ENCODE results near the gene TMEM214.

The TMEM214 gene

GRCh38 chr2:26998323-26998722, 34.4 kb upstream of the TMEM214 start:
- H3K27ac ChIP-seq (replicated peaks), result no peak overlapping the region
- DNase-seq (ENCODE audit: low read depth in 1 of 2, low spot score in 1 of 2), result no peak
- TF ChIP-seq REST (IDR thresholded peaks at IDR 0.05; ENCODE audit: insufficient replicate concordance, low read depth) (no peak), GABPA (IDR thresholded peaks at IDR 0.05; ENCODE audit: low read depth) (no peak), SPI1 (IDR thresholded peaks at IDR 0.05; ENCODE audit: borderline replicate concordance, low read depth) (no peak), POLR2AphosphoS5 (IDR thresholded peaks at IDR 0.05; ENCODE audit: low read depth) (no peak)
- TF ChIP-seq, protein P1, sequence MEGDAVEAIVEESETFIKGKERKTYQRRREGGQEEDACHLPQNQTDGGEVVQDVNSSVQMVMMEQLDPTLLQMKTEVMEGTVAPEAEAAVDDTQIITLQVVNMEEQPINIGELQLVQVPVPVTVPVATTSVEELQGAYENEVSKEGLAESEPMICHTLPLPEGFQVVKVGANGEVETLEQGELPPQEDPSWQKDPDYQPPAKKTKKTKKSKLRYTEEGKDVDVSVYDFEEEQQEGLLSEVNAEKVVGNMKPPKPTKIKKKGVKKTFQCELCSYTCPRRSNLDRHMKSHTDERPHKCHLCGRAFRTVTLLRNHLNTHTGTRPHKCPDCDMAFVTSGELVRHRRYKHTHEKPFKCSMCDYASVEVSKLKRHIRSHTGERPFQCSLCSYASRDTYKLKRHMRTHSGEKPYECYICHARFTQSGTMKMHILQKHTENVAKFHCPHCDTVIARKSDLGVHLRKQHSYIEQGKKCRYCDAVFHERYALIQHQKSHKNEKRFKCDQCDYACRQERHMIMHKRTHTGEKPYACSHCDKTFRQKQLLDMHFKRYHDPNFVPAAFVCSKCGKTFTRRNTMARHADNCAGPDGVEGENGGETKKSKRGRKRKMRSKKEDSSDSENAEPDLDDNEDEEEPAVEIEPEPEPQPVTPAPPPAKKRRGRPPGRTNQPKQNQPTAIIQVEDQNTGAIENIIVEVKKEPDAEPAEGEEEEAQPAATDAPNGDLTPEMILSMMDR (IDR thresholded peaks at IDR 0.05; ENCODE audit: insufficient read depth, low read length), result no peak
- H3K27me3 ChIP-seq (ENCODE audit: insufficient read depth, poor library complexity, severe bottlenecking), result no peaks in the 10 kb centered on the region
- H3K4me3 ChIP-seq (replicated peaks; ENCODE audit: insufficient read depth, low read length), result no peak overlapping the region

GRCh38 chr2:27000228-27000627, 32.5 kb upstream of the TMEM214 start:
- Histone ChIP-seq H3K27me3 (ENCODE audit: insufficient read depth, poor library complexity, severe bottlenecking) (no peaks in the 10 kb centered on the region), H3K27ac (replicated peaks) (no peak overlapping the region), H3K4me3 (replicated peaks; ENCODE audit: insufficient read depth, low read length) (no peak overlapping the region)
- DNase-seq (ENCODE audit: low read depth in 1 of 2, low spot score in 1 of 2), result peak in 1 of 2 experiments; percentile 26
- peak; percentile 89 for TF ChIP-seq SPI1 (IDR thresholded peaks at IDR 0.05; ENCODE audit: borderline replicate concordance, low read depth)
- TF ChIP-seq POLR2AphosphoS5 (IDR thresholded peaks at IDR 0.05; ENCODE audit: low read depth), result no peak
- TF ChIP-seq REST (IDR thresholded peaks at IDR 0.05; ENCODE audit: insufficient replicate concordance, low read depth), result no peak

- H3K27me3 ChIP-seq (ENCODE audit: insufficient read depth, poor library complexity, severe bottlenecking), result no peaks in the 10 kb centered on the region
- no peak overlapping the region for H3K27ac ChIP-seq (replicated peaks)
- DNase-seq (ENCODE audit: low read depth in 1 of 2, low spot score in 1 of 2), result no peak
- H3K4me3 ChIP-seq (replicated peaks; ENCODE audit: insufficient read depth, low read length), result no peak overlapping the region
- no peak for TF ChIP-seq REST (IDR thresholded peaks at IDR 0.05; ENCODE audit: insufficient replicate concordance, low read depth)
These were observed 31.8 kb upstream of the TMEM214 start for GRCh38 chr2:27000995-27001394.

DNA sequence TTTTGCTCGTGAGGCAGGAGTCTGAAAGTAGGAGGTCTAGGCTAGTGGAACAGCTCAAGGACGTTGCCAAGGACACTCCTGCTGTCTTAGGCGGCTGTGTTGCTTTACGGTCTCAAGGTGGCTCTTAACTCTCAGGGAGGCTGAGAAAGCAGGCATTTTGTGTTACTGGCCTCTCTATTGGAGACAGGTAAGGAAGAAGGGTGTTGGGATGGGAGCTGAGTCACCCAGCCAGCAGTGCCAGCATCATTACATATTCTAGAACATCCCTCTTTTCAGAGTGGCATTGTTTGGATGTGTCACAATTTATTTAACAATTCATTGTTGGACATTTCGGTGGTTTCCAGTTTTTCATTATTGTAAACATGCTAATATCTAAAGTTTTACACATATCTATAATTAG, 30.8 kb upstream of the TMEM214 start:
- TF ChIP-seq SPI1 (IDR thresholded peaks at IDR 0.05; ENCODE audit: borderline replicate concordance, low read depth), result no peak
- TF ChIP-seq GABPA (IDR thresholded peaks at IDR 0.05; ENCODE audit: low read depth), result no peak
- TF ChIP-seq, protein P1 (IDR thresholded peaks at IDR 0.05; ENCODE audit: insufficient read depth, low read length), result no peak
- Histone ChIP-seq H3K27ac (replicated peaks) (no peak overlapping the region), H3K4me3 (replicated peaks; ENCODE audit: insufficient read depth, low read length) (no peak overlapping the region), H3K27me3 (ENCODE audit: insufficient read depth, poor library complexity, severe bottlenecking) (no peaks in the 10 kb centered on the region)
- no peak for DNase-seq (ENCODE audit: low read depth in 1 of 2, low spot score in 1 of 2)

Data from HL-60 (cell line).